GM21528 (cell line): ENCODE results near the gene ZNF646.

Source experiments
- ATAC-seq: cut with Tn5 transposase; IDR thresholded peaks from one replicate; pipeline ENCODE4 v1.9.1; 2021; ENCODE audit warnings: mild to moderate bottlenecking, moderate library complexity; ENCODE audit not compliant: unreplicated experiment, low FRiP score

The ZNF646 gene

GRCh38 chr16:31128711-31129567 is 54.7 kb downstream of the ZNF646 start:
- ATAC-seq = no peak

DNA sequence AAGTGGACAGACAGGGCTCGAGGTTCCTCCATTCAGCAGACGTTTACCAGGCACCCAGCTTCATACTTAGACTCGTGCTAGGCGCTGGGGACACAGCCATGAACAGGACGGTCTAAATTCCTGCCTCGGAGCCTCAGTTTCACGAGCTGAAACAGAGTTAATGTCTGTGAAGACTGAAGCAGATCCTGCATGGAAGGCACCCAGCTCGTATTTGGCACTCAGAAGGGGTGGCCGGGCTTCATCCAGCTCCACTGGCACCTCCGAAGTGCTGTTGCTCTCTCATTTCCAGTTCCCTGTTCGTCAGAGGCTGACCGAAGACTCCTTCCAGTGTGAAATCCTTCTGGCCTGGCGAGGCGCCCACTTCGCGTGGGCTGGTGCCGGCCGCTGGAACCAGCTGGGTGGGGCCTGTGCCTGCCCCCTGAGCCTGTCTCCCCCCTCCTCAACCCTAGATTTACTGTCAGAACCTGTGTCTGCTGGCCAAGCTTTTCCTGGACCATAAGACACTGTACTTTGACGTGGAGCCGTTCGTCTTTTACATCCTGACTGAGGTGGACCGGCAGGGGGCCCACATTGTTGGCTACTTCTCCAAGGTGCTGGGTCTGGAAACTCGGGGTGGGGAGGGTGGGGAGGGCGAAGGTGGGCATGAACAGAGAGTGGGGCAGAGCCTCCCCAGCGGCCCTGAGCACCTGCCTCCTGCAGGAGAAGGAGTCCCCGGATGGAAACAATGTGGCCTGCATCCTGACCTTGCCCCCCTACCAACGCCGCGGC is 55.5 kb downstream of the ZNF646 start:
- ATAC-seq = no peak

- no peak for ATAC-seq
Measured at GRCh38 chr16:31130336-31130891, 56.2 kb downstream of the ZNF646 start.

GRCh38 chr16:31130899-31131298 is 56.7 kb downstream of the ZNF646 start:
- no peak for ATAC-seq

GRCh38 chr16:31131416-31131815 is 57.2 kb downstream of the ZNF646 start:
- ATAC-seq = no peak

DNA sequence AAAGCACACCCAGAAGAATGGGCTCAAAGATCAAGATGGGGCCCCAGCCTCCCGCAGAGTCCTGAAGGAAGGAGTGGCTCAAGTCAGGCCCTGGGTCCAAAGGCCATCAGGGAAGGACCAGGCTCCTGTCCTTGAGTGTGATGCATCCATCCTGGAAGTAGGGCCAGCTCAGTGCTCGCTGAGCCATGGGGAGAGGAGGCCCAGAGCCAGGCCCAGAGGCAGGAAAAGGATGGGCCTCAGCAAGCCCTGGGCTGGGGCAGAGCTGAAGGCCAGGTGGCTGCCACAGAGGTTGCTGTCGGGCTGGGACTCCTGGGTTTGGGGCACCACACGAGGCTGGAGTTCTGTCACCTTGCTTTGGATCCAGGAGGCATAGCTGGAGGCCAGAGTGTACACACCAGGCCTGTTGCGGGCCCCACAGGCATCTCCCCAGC is 57.6 kb downstream of the ZNF646 start:
- ATAC-seq = no peak

DNA sequence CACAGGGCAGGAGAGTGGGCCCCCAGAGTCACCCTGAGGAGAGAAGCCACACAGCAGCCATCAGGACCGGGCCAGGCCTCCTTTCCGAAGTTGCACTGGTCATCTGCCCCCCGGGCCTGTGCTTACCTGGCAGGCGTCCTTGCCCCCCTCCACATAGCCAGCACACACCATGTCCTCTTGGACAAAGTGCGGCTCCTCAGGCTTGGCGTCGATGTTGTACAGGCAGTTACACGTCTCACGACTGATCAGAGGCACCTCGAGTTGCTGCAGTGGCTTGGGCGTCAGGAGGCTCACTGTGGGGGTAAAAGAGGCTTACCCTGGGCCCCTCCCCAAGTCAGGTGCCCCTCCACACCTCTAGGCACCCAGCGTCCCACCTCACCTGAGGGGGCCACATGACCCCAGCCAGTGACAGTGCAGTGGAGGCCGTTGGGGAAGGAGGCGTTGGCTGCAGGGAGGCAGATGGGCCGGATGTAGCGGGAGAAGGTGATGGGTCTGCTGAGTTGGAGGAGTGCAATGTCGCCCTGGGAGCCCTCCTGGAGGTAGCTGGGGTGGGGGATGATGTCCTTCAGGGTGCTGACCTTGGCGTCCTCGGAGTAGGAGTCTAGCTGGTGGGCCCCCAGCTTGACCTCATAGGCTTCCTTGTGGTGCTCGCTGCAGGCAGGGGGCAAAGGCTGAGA is 58.2 kb downstream of the ZNF646 start:
- ATAC-seq = no peak

DNA sequence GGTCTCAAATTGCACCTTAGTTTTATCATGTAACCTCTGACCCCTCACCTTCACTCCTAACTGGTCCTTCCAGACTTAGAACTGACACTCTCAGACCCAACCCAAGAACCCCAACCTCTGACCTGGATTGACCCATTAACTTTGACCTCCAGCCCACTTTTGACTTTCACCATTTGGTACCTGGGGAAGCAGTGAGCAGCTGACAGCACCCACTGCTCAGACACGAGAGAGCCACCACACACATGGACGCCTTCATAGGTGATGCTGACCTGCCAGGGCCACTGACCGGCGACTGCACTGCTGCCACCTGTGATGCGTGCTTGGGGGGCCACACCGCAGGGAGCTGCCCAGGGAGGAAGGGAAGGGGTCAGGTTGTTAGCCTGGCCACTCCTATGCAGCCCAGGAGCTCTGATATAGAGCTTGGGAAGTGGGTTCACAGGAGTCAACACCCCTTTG is 58.9 kb downstream of the ZNF646 start:
- no peak for ATAC-seq
